B cell (primary cell): ENCODE data around the gene LASP1. TPM values are rescaled to one million over a fixed set of nuclear protein-coding genes. Genes with fewer than 3 reads are reported as not detected.
"Not testable (repeated sequence)": the region's sequence is repeated elsewhere in the genome, so short reads cannot be mapped to it uniquely, and the experiment has no call there.

ENCODE experiments used
- ATAC-seq: fragments of 200-7000 bp; cut with Tn5 transposase; one replicate; pipeline ENCODE4 v1.10.0; 2021; ENCODE audit warnings: low read depth, mild to moderate bottlenecking, moderate number of reproducible peaks, moderate library complexity
- CTCF ChIA-PET: fragments of 350-600 bp; sonication (Branson Sonifier 250); formaldehyde crosslinking; loops from one replicate; lab custom pipeline; 2021; ENCODE audit warnings: antibody characterized with exemption, inconsistent platforms; lab: Charles Lee
- POLR2A ChIA-PET: fragments of 350-600 bp; sonication (Branson Sonifier 250); formaldehyde crosslinking; loops from one replicate; lab custom pipeline; 2021; ENCODE audit warnings: antibody characterized with exemption; lab: Charles Lee
- DNase-seq: peaks from one replicate; pipeline ENCODE4 v3.0.0; 2013
- H2AFZ ChIP-seq: 2 replicates; pipeline ENCODE4 v1.6.1; 2012; ENCODE audit warnings: mild to moderate bottlenecking, low read depth, low read length; ENCODE audit not compliant: insufficient read depth, poor library complexity, severe bottlenecking
- H3K27ac ChIP-seq, 2 donors: 1 replicate in 1 of 2; 2 replicates in 1 of 2; pipeline ENCODE4 v1.5.1; 2012 to 2013; ENCODE audit warnings: low read length in 2 of 2, mild to moderate bottlenecking in 2 of 2, moderate library complexity in 1 of 2
- H3K27me3 ChIP-seq, 4 experiments: fragments of 200-600 bp in 1 of 4; sonication (generic) in 1 of 4; replicated peaks in 1 of 4; 1 replicate in 2 of 4; 2 replicates in 2 of 4; pipeline versions ENCODE4 v1.6.1 to v1.7.0; 2013 to 2016; ENCODE audit warnings: low read length in 3 of 4, mild to moderate bottlenecking in 2 of 4, mixed read lengths in 1 of 4, moderate library complexity in 1 of 4; ENCODE audit not compliant: insufficient read depth in 4 of 4, control insufficient read depth in 3 of 4; ENCODE audit errors: control extremely low read depth in 1 of 4
- H3K36me3 ChIP-seq, 2 experiments: replicated peaks in 1 of 2; 1 replicate in 1 of 2; 2 replicates in 1 of 2; pipeline versions ENCODE4 v1.6.1 to v1.7.1; 2013; ENCODE audit warnings: low read length in 1 of 2; ENCODE audit not compliant: insufficient read depth in 2 of 2, control insufficient read depth in 1 of 2; ENCODE audit errors: control extremely low read depth in 1 of 2, extremely low read depth in 1 of 2
- H3K4me1 ChIP-seq, 2 donors: fragments of 200-600 bp in 1 of 2; sonication (generic) in 1 of 2; 1 replicate in 1 of 2; 2 replicates in 1 of 2; pipeline versions ENCODE4 v1.5.1 to v1.6.1; 2013 to 2017; ENCODE audit warnings: low read length in 2 of 2; ENCODE audit not compliant: control insufficient read depth in 2 of 2, insufficient read depth in 2 of 2
- H3K4me2 ChIP-seq: replicated peaks from 2 replicates; pipeline ENCODE3; 2012; ENCODE audit warnings: mild to moderate bottlenecking, low read depth, low read length; ENCODE audit not compliant: poor library complexity, severe bottlenecking
- H3K4me3 ChIP-seq, 5 experiments: fragments of 200-600 bp in 1 of 5; sonication (generic) in 1 of 5; 1 replicate in 3 of 5; 2 replicates in 2 of 5; pipeline versions ENCODE4 v1.5.1 to v1.7.0; 2011 to 2016; ENCODE audit warnings: low read length in 4 of 5, mild to moderate bottlenecking in 4 of 5, low read depth in 2 of 5, control low read depth in 1 of 5, moderate library complexity in 1 of 5; ENCODE audit not compliant: insufficient read depth in 1 of 5; ENCODE audit errors: control extremely low read depth in 1 of 5, extremely low read depth in 1 of 5
- H3K79me2 ChIP-seq: fragments of 200-600 bp; sonication (generic); one replicate; pipeline ENCODE4 v1.6.0; 2016; ENCODE audit warnings: low read length; ENCODE audit not compliant: control insufficient read depth, insufficient read depth
- H3K9ac ChIP-seq: fragments of 200-600 bp; sonication (generic); 2 replicates; pipeline ENCODE4 v1.6.1; 2017; ENCODE audit warnings: mild to moderate bottlenecking, low read length, moderate library complexity
- H3K9me3 ChIP-seq, 3 donors: one replicate each; pipeline versions ENCODE4 v1.6.1 to v1.7.1; 2013; ENCODE audit warnings: low read length in 2 of 3; ENCODE audit not compliant: control insufficient read depth in 2 of 3, insufficient read depth in 1 of 3; ENCODE audit errors: control extremely low read depth in 1 of 3
- H4K20me1 ChIP-seq: 2 replicates; pipeline ENCODE4 v1.6.0; 2012; ENCODE audit warnings: mild to moderate bottlenecking, low read length; ENCODE audit not compliant: insufficient read depth, control insufficient read depth, poor library complexity, severe bottlenecking
- H3K27ac Mint-ChIP-seq: one replicate; pipeline ENCODE4 v1.8.0; 2021; ENCODE audit warnings: mixed read lengths
- H3K27me3 Mint-ChIP-seq: one replicate; pipeline ENCODE4 v1.8.0; 2021; ENCODE audit warnings: mixed read lengths
- H3K4me1 Mint-ChIP-seq: one replicate; pipeline ENCODE4 v1.8.0; 2021; ENCODE audit warnings: mixed read lengths
- H3K4me3 Mint-ChIP-seq: one replicate; pipeline ENCODE4 v1.8.0; 2021; ENCODE audit warnings: mixed read lengths
- H3K9me3 Mint-ChIP-seq: one replicate; pipeline ENCODE4 v1.8.0; 2022; ENCODE audit warnings: mixed read lengths; ENCODE audit not compliant: insufficient read depth
- EZH2 ChIP-seq: IDR thresholded peaks from 2 replicates; pipeline ENCODE4 v1.6.1; 2012; ENCODE audit warnings: borderline replicate concordance, low read depth, mild to moderate bottlenecking, moderate library complexity, low read length; ENCODE audit not compliant: insufficient read depth, poor library complexity, severe bottlenecking
- WGBS: methylation state at CpG from one replicate; pipeline ENCODE4 v1.1.5; 2013; ENCODE audit warnings: missing lambda C conversion rate; ENCODE audit not compliant: insufficient coverage; 5-methylcytosine and 5-hydroxymethylcytosine counted together
- intact Hi-C: fragments of 100-400 bp; cut with micrococcal nuclease; formaldehyde crosslinking; loops from one replicate; pipeline ENCODE4 v1.10.0; 2022
- polyA plus RNA-seq: library from polyadenylated mRNA; depleted of rRNA; stranded (reverse); fragments of >200 nt; gene quantifications from 2 replicates; pipeline ENCODE4 v1.2.3, GENCODE V29; 2012
- total RNA-seq, 2 donors: library from RNA; stranded (reverse); fragments of 120-200 nt in 1 of 2; gene quantifications; 1 replicate in 1 of 2; 2 replicates in 1 of 2; pipeline versions ENCODE4 v1.2.3 to v1.2.4, GENCODE V29; 2013 to 2022
- TF ChIP-seq, protein P1 (sequence below): fragments of 200-600 bp; IDR thresholded peaks from one replicate; pipeline ENCODE4 v1.8.0; 2022; ENCODE audit warnings: antibody characterized with exemption, mild to moderate bottlenecking

The LASP1 gene
- total and polyA plus RNA-seq, 2 donors (not counting 1 experiment from before 2014, with no cell fraction given), result 51.6 to 125 TPM

DNA sequence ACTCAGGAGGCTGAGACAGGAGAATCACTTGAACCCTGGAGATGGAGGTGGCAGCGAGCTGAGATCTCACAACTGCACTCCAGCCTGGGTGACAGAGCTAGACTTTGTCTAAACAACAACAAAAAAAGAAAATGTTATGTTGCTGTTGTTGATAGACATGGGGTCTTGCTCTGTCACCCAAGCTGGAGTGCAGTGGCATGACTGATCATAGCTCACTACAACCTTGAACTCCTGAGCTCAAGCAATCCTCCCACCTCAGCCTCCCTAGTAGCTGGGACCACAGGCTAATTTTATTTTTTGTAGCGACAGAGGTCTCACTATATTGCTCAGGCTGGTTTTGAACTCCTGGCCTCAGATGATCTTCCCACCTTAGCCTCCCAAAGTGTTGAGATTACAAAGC, 77.3 kb downstream of the LASP1 start:
- ATAC-seq, result no peak
- ChIA-PET CTCF (no interaction called here), POLR2A (no interaction called here)
- no peak overlapping the region for H3K4me3 ChIP-seq
- no peak overlapping the region for H2AFZ ChIP-seq
- H3K9me3 ChIP-seq, result no peaks in the 10 kb centered on the region
- Mint-ChIP-seq H3K27me3 (no peaks in the 10 kb centered on the region), H3K9me3 (no peaks in the 10 kb centered on the region), H3K4me3 (no peak overlapping the region), H3K27ac (no peak overlapping the region), H3K4me1 (peaks cover 8% of the 10 kb centered on the region)
- no peak overlapping the region for H3K27ac ChIP-seq
- H3K36me3 ChIP-seq, result no peaks in the 10 kb centered on the region
- intact Hi-C loops, result no loop called here
- H4K20me1 ChIP-seq, result no peaks in the 10 kb centered on the region
- 100% methylated on average over 1 of the region's 2 CpGs for WGBS
- H3K9ac ChIP-seq, result no peak overlapping the region
- H3K4me1 ChIP-seq, result no peaks in the 10 kb centered on the region
- H3K27me3 ChIP-seq, result peaks cover 0 to 4% (median 0%) of the 10 kb centered on the region in 4 experiments
- no peak overlapping the region for H3K4me2 ChIP-seq
- no peak for TF ChIP-seq EZH2
- TF ChIP-seq, protein P1, sequence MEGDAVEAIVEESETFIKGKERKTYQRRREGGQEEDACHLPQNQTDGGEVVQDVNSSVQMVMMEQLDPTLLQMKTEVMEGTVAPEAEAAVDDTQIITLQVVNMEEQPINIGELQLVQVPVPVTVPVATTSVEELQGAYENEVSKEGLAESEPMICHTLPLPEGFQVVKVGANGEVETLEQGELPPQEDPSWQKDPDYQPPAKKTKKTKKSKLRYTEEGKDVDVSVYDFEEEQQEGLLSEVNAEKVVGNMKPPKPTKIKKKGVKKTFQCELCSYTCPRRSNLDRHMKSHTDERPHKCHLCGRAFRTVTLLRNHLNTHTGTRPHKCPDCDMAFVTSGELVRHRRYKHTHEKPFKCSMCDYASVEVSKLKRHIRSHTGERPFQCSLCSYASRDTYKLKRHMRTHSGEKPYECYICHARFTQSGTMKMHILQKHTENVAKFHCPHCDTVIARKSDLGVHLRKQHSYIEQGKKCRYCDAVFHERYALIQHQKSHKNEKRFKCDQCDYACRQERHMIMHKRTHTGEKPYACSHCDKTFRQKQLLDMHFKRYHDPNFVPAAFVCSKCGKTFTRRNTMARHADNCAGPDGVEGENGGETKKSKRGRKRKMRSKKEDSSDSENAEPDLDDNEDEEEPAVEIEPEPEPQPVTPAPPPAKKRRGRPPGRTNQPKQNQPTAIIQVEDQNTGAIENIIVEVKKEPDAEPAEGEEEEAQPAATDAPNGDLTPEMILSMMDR, result no peak
- DNase-seq, result no peak
- H3K79me2 ChIP-seq, result no peaks in the 10 kb centered on the region

DNA sequence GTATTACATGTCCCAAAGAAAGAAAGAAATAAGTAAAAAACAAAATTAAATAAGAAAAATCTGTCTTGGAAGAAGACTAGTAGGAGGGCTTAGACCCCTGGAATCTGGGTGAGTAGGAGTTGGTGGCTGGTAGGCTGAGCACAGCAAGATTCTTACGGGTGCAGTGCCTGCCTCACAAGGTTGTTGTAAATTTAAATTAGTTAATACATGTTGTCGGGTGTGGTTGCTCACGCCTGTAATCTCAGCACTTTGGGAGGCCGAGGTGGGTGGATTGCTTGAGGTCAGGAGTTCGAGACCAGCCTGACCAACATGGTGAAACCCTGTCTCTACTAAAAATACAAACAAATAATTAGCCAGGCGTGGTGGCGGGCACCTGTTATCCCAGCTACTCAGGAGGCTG, 83.9 kb downstream of the LASP1 start:
- H2AFZ ChIP-seq, intact Hi-C loops, H3K4me2 ChIP-seq, H3K27me3 Mint-ChIP-seq, H3K4me3 Mint-ChIP-seq, H3K79me2 ChIP-seq, H3K9me3 Mint-ChIP-seq, CTCF ChIA-PET, H3K9me3 ChIP-seq, DNase-seq, H4K20me1 ChIP-seq, POLR2A ChIA-PET, H3K27me3 ChIP-seq, H3K4me1 Mint-ChIP-seq, H3K27ac ChIP-seq, H3K4me1 ChIP-seq, H3K9ac ChIP-seq, H3K4me3 ChIP-seq, H3K27ac Mint-ChIP-seq, H3K36me3 ChIP-seq, ATAC-seq: not testable (repeated sequence)
- 100% methylated on average over 1 of the region's 7 CpGs for WGBS
